H1 (cell line): ENCODE data around the gene DES. TPM values are rescaled to one million over a fixed set of nuclear protein-coding genes. Genes with fewer than 3 reads are reported as not detected.
A peak's percentile ranks its signal among the peaks of the same experiment; 100 is the strongest.

Source experiments
- CTCF ChIA-PET: fragments of 300-600 bp; sonication (Branson Sonifier 250); formaldehyde crosslinking; loops from one replicate; lab custom pipeline; 2021; ENCODE audit not compliant: partially characterized antibody; lab: Charles Lee
- POLR2A ChIA-PET: fragments of 300-600 bp; sonication (Branson Sonifier 250); formaldehyde crosslinking; loops from one replicate; lab custom pipeline; 2021; ENCODE audit warnings: inconsistent platforms; ENCODE audit not compliant: partially characterized antibody; lab: Charles Lee
- DNase-seq, 2 experiments: peaks; one replicate each; pipeline versions ENCODE4 v3.0.0 to v3.0.0-alpha.2; 2010 to 2022; ENCODE audit warnings: low spot score in 2 of 2, low read depth in 1 of 2, mixed read lengths in 1 of 2
- FAIRE-seq: peaks from 2 replicates; lab custom pipeline; 2011; peaks lifted over from hg19 to GRCh38; lab: Jason Lieb, UNC
- H2AFZ ChIP-seq: 2 replicates; pipeline ENCODE4 v1.8.1; 2012; ENCODE audit warnings: low read length, inconsistent platforms
- H2AK5ac ChIP-seq: 2 replicates; pipeline ENCODE4 v1.6.1; 2013; ENCODE audit warnings: low read depth, low read length
- H2BK120ac ChIP-seq: replicated peaks from 2 replicates; pipeline ENCODE3; 2013; ENCODE audit warnings: low read depth, low read length, inconsistent platforms
- H2BK12ac ChIP-seq: 2 replicates; pipeline ENCODE4 v1.6.1; 2013; ENCODE audit warnings: low read depth, low read length
- H2BK15ac ChIP-seq: 2 replicates; pipeline ENCODE4 v1.6.1; 2013; ENCODE audit warnings: low read length
- H2BK20ac ChIP-seq: 2 replicates; pipeline ENCODE4 v1.6.1; 2013; ENCODE audit warnings: low read length
- H2BK5ac ChIP-seq: 2 replicates; pipeline ENCODE4 v1.6.1; 2013; ENCODE audit warnings: low read depth, low read length
- H3K14ac ChIP-seq: 2 replicates; pipeline ENCODE4 v1.6.1; 2013; ENCODE audit warnings: inconsistent platforms; ENCODE audit not compliant: insufficient read length
- H3K18ac ChIP-seq: 2 replicates; pipeline ENCODE4 v1.6.1; 2013; ENCODE audit warnings: low read length; ENCODE audit errors: extremely low read depth
- H3K23ac ChIP-seq: 2 replicates; pipeline ENCODE4 v1.6.1; 2013; ENCODE audit warnings: inconsistent platforms; ENCODE audit not compliant: insufficient read length
- H3K23me2 ChIP-seq: 2 replicates; pipeline ENCODE4 v1.6.1; 2013; ENCODE audit warnings: low read depth, low read length
- H3K27ac ChIP-seq: 2 replicates; pipeline ENCODE4 v1.6.1; 2011; ENCODE audit warnings: low read depth, low read length, inconsistent platforms
- H3K27me3 ChIP-seq, 4 experiments: replicated peaks in 1 of 4; 1 replicate in 1 of 4; 2 replicates in 3 of 4; pipeline versions ENCODE4 v1.6.1 to v1.8.1; 2011 to 2013; ENCODE audit warnings: low read length in 3 of 4, mild to moderate bottlenecking in 3 of 4, inconsistent platforms in 2 of 4, mixed read lengths in 2 of 4, moderate library complexity in 1 of 4; ENCODE audit not compliant: control insufficient read depth in 3 of 4, insufficient read depth in 3 of 4; ENCODE audit errors: extremely low read depth in 1 of 4
- H3K36me3 ChIP-seq, 4 experiments: 2 replicates each; pipeline versions ENCODE4 v1.6.1 to v1.8.1; 2011 to 2013; ENCODE audit warnings: mild to moderate bottlenecking in 4 of 4, low read length in 3 of 4, moderate library complexity in 2 of 4, control low read depth in 1 of 4, inconsistent platforms in 1 of 4; ENCODE audit not compliant: insufficient read depth in 4 of 4, control insufficient read depth in 2 of 4
- H3K4ac ChIP-seq: replicated peaks from 2 replicates; pipeline ENCODE3; 2013; ENCODE audit warnings: low read length, low read depth, mixed read lengths, inconsistent platforms; ENCODE audit not compliant: insufficient read length
- H3K4me1 ChIP-seq, 4 experiments: replicated peaks in 1 of 4; 1 replicate in 1 of 4; 2 replicates in 3 of 4; pipeline versions ENCODE4 v1.6.1 to v1.8.1; 2011 to 2013; ENCODE audit warnings: low read length in 3 of 4, inconsistent platforms in 2 of 4, mixed read lengths in 1 of 4; ENCODE audit not compliant: insufficient read depth in 4 of 4, control insufficient read depth in 3 of 4
- H3K4me2 ChIP-seq, 2 experiments: 2 replicates each; pipeline versions ENCODE4 v1.6.1 to v1.8.1; 2011 to 2013; ENCODE audit warnings: low read depth in 2 of 2, low read length in 2 of 2, control low read depth in 1 of 2, inconsistent platforms in 1 of 2, mild to moderate bottlenecking in 1 of 2; ENCODE audit not compliant: insufficient read depth in 1 of 2
- H3K4me3 ChIP-seq, 4 experiments: fragments of 200-600, 300-600 bp in 1 of 4; sonication (generic), shearing (Covaris generic), sonication (Bioruptor Twin) in 1 of 4; 2 replicates each; pipeline versions ENCODE4 v1.5.1 to v1.8.1; 2011 to 2016; ENCODE audit warnings: low read length in 4 of 4, low read depth in 3 of 4, control low read depth in 2 of 4, inconsistent platforms in 2 of 4, mild to moderate bottlenecking in 2 of 4, mixed read lengths in 1 of 4, moderate library complexity in 1 of 4; ENCODE audit not compliant: insufficient read depth in 2 of 4; ENCODE audit errors: extremely low read depth in 1 of 4
- H3K56ac ChIP-seq: replicated peaks from 2 replicates; pipeline ENCODE3; 2013; ENCODE audit warnings: low read depth, mild to moderate bottlenecking, mixed read lengths, low read length, inconsistent platforms; ENCODE audit not compliant: insufficient read length
- H3K79me1 ChIP-seq: 2 replicates; pipeline ENCODE4 v1.6.1; 2013; ENCODE audit warnings: low read depth, low read length, control low read depth
- H3K79me2 ChIP-seq, 2 experiments: 2 replicates each; pipeline versions ENCODE4 v1.6.1 to v1.8.1; 2012 to 2013; ENCODE audit warnings: low read length in 2 of 2, mild to moderate bottlenecking in 2 of 2, inconsistent platforms in 1 of 2; ENCODE audit not compliant: insufficient read depth in 2 of 2, control insufficient read depth in 1 of 2
- H3K9ac ChIP-seq, 4 experiments: replicated peaks in 1 of 4; 1 replicate in 1 of 4; 2 replicates in 3 of 4; pipeline versions ENCODE4 v1.6.1 to v1.8.1; 2011 to 2013; ENCODE audit warnings: low read depth in 3 of 4, low read length in 3 of 4, control low read depth in 2 of 4, mild to moderate bottlenecking in 2 of 4, moderate library complexity in 2 of 4, inconsistent platforms in 1 of 4; ENCODE audit errors: extremely low read depth in 1 of 4
- H3K9me3 ChIP-seq, 2 experiments: 2 replicates each; pipeline versions ENCODE4 v1.6.1 to v1.8.1; 2012 to 2013; ENCODE audit warnings: mild to moderate bottlenecking in 2 of 2, moderate library complexity in 2 of 2, control low read depth in 1 of 2, inconsistent platforms in 1 of 2, low read depth in 1 of 2, low read length in 1 of 2, mixed read lengths in 1 of 2; ENCODE audit not compliant: insufficient read depth in 2 of 2
- H4K20me1 ChIP-seq, 2 experiments: replicated peaks in 1 of 2; 2 replicates each; pipeline versions ENCODE3 to v1.8.1; 2011 to 2013; ENCODE audit warnings: inconsistent platforms in 2 of 2, low read length in 2 of 2, mild to moderate bottlenecking in 1 of 2; ENCODE audit not compliant: insufficient read depth in 2 of 2, control insufficient read depth in 1 of 2
- H4K5ac ChIP-seq: 2 replicates; pipeline ENCODE4 v1.6.1; 2013; ENCODE audit warnings: low read length, low read depth, mixed read lengths, inconsistent platforms; ENCODE audit not compliant: insufficient read length
- H4K8ac ChIP-seq: 2 replicates; pipeline ENCODE4 v1.8.0; 2013; ENCODE audit warnings: mild to moderate bottlenecking, moderate library complexity, low read length, inconsistent platforms; ENCODE audit not compliant: insufficient read depth; ENCODE audit errors: extremely low read depth
- H4K91ac ChIP-seq: replicated peaks from 2 replicates; pipeline ENCODE3; 2013; ENCODE audit warnings: low read length, mixed read lengths, inconsistent platforms; ENCODE audit not compliant: insufficient read length
- EGR1 ChIP-seq: IDR thresholded peaks from 2 replicates; pipeline ENCODE4 v1.6.1; 2011; ENCODE audit warnings: low read depth, low read length, borderline replicate concordance
- FOSL1 ChIP-seq: IDR thresholded peaks from 2 replicates; pipeline ENCODE4 v1.6.1; 2011; ENCODE audit warnings: mild to moderate bottlenecking, low read depth, low read length, moderate library complexity; ENCODE audit not compliant: insufficient read depth
- GABPA ChIP-seq: IDR thresholded peaks from 2 replicates; pipeline ENCODE4 v1.6.1; 2011; ENCODE audit warnings: mild to moderate bottlenecking, low read length, moderate library complexity, borderline replicate concordance; ENCODE audit not compliant: insufficient read depth
- RAD21 ChIP-seq, 2 experiments: IDR thresholded peaks in 1 of 2; conservative IDR thresholded peaks in 1 of 2; 2 replicates each; pipeline ENCODE4 v1.6.1; 2011; ENCODE audit warnings: low read depth in 2 of 2, low read length in 2 of 2, improper control_type of control experiment in 1 of 2, inconsistent platforms in 1 of 2, mild to moderate bottlenecking in 1 of 2, moderate library complexity in 1 of 2
- RBBP5 ChIP-seq: IDR thresholded peaks from 2 replicates; pipeline ENCODE4 v1.7.1; 2012; ENCODE audit warnings: low read depth, mild to moderate bottlenecking, inconsistent platforms, low read length, moderate library complexity, borderline replicate concordance
- SP2 ChIP-seq: IDR thresholded peaks from 2 replicates; pipeline ENCODE4 v1.6.1; 2012; ENCODE audit warnings: mild to moderate bottlenecking, low read length, inconsistent platforms
- ZNF274 ChIP-seq: IDR thresholded peaks from 2 replicates; pipeline ENCODE4 v1.7.0; 2012; ENCODE audit warnings: low read length, borderline replicate concordance; ENCODE audit errors: extremely low read depth
- WGBS, 2 experiments: shearing (Covaris generic) in 1 of 2; methylation state at CpG; one replicate each; pipeline versions ENCODE4 v1.1.6 to v1.1.7; 2013 to 2015; ENCODE audit warnings: low lambda C conversion rate in 2 of 2, mixed read lengths in 2 of 2, inconsistent platforms in 1 of 2, low coverage in 1 of 2, missing lambda C conversion rate in 1 of 2; ENCODE audit not compliant: insufficient replicate concordance in 2 of 2, insufficient coverage in 1 of 2, insufficient read length in 1 of 2; ENCODE audit errors: extremely low coverage in 1 of 2, missing lambda C conversion rate in 1 of 2; 5-methylcytosine and 5-hydroxymethylcytosine counted together
- polyA plus RNA-seq, 7 experiments: library from polyadenylated mRNA; depleted of rRNA in 3 of 7; stranded (reverse) in 5 of 7; unstranded in 2 of 7; fragments of >200 nt in 5 of 7; fragments of 200-250 nt in 2 of 7; gene quantifications; 1 replicate in 5 of 7; 2 replicates in 1 of 7; 4 replicates in 1 of 7; pipeline versions ENCODE4 v1.2.1 to v1.2.3, GENCODE V29; 2011 to 2013; ENCODE audit warnings: missing spikeins in 2 of 7, mixed read lengths in 2 of 7
- total RNA-seq: library from RNA; stranded (reverse); fragmentation: NEBNext Ultra II Directional; extraction: Animal tissue kit (Norgen Biotek cat#: 25700); gene quantifications from 2 replicates; pipeline ENCODE4 v1.2.1, GENCODE V29; 2021
- TF ChIP-seq, protein P1 (sequence below): IDR thresholded peaks from 2 replicates; pipeline ENCODE4 v1.6.1; 2012; ENCODE audit warnings: inconsistent platforms
- TF ChIP-seq, protein P2 (sequence below): IDR thresholded peaks from 2 replicates; pipeline ENCODE4 v1.6.1; 2011; ENCODE audit warnings: low read depth, mild to moderate bottlenecking, low read length; ENCODE audit not compliant: insufficient read depth

DES gene
- total and polyA plus RNA-seq, 2 of the 8 experiments (the other 6 are each of a cell fraction or from before 2014, with no cell fraction given): 1.8 to 4.3 TPM

DNA sequence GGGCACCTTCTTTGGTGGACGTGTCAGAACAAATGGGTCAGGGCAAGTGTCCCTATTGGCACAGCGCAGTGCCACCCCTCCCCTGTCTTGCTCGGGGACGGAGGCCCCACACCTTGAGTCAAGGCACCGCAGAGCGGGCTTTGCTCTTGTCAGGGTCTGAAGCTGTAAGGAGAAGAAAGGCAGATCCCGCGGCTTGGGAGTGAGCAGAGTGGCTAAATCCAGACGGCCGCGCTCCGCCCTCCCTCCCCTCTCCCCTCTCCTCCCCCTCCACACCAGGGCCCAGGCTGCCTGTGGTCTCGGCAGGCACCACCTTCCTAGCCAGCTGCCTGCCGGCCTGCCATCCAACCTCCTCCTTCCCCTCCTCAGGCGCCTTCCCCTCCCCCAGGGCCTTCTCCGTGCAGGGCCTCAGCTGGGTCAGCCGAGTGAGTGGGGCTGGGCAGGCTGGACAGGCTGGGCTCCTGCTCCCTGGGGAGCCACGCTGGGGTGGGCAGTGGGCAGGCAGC is 42.3 kb downstream of the DES start:
- Histone ChIP-seq H3K79me1 (no peaks in the 10 kb centered on the region), H2BK5ac (peak overlapping the region; percentile 75; the same call in 1 of the 2 replicates), H3K27me3 (no peaks in the 10 kb centered on the region; a peak in 1 of 7 replicates), H3K9me3 (no peaks in the 10 kb centered on the region), H3K79me2 (no peaks in the 10 kb centered on the region), H3K27ac (no peak overlapping the region; the same call in 1 of the 2 replicates), H3K23me2 (peaks cover 3% of the 10 kb centered on the region; the same call in 1 of the 2 replicates), H3K14ac (no peak overlapping the region), H4K91ac (peak overlapping the region; percentile 95), H3K36me3 (peaks cover 0 to 6% (median under 1%) of the 10 kb centered on the region in 4 experiments; a peak in 1 of 8 replicates), H3K4me3 (peak overlapping the region in 2 of 4 experiments; percentile 14 to 46; a peak in 3 of 8 replicates), H2BK12ac (peak overlapping the region; percentile 87; the same call in 1 of the 2 replicates), H3K18ac (peak overlapping the region; percentile 96), H3K56ac (peak overlapping the region; percentile 4), H2AK5ac (no peak overlapping the region; the same call in 1 of the 2 replicates), H2BK120ac (peak overlapping the region; percentile 13), H3K4me1 (peaks cover 9 to 23% (median 21%) of the 10 kb centered on the region in 4 experiments), H2BK15ac (peak overlapping the region; percentile 88), H4K20me1 (peaks cover 0 to 5% of the 10 kb centered on the region in 2 experiments), H4K8ac (peak overlapping the region; percentile 87), H3K4me2 (peak overlapping the region; percentile 60 to 67), H4K5ac (peak overlapping the region; percentile 91), H2AFZ (no peak overlapping the region), H2BK20ac (peak overlapping the region; percentile 86; the same call in 1 of the 2 replicates), H3K23ac (no peak overlapping the region), H3K4ac (peak overlapping the region; percentile 73), H3K9ac (no peak overlapping the region)
- POLR2A ChIA-PET: interaction anchor here (0.6 to 2.1 kb wide), 18 partner anchors 8 to 107 kb away, joined by 3 to 17 read pairs (median 4); no protein-coding TSS in a partner anchor
- CTCF ChIA-PET: interaction anchor here (0.5 to 113.1 kb wide), 8 partner anchors 2 to 743 kb away, joined by 3 to 7248 read pairs (median 4); partner anchors contain the start of genes ASIC4, CHPF, DES and GMPPA
- DNase-seq (peak in 1 of 2 experiments; percentile 74), FAIRE-seq (no peak)
- WGBS, 2 experiments: 43% methylated on average over 10 of the region's 18 CpGs; no CpG with 5 or more reads in 1 of the 2 experiments
- TF ChIP-seq RAD21 (IDR thresholded peaks at IDR 0.05 in 1 of 2, conservative IDR thresholded peaks at IDR 0.05 in 1 of 2; ENCODE audit: low read depth in 2 of 2, low read length in 2 of 2) (0 out of 4 replicates have a peak, but pooled peaks of 1 of the 2 experiments have one; percentile 5), GABPA (no peak), SP2 (no peak), RBBP5 (no peak), ZNF274 (no peak), EGR1 (no peak), FOSL1 (no peak)
- TF ChIP-seq, protein P1, sequence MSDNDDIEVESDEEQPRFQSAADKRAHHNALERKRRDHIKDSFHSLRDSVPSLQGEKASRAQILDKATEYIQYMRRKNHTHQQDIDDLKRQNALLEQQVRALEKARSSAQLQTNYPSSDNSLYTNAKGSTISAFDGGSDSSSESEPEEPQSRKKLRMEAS: peak; percentile 53; the same call in 1 of the 2 replicates
- TF ChIP-seq, protein P2, sequence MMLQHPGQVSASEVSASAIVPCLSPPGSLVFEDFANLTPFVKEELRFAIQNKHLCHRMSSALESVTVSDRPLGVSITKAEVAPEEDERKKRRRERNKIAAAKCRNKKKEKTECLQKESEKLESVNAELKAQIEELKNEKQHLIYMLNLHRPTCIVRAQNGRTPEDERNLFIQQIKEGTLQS: no peak
